Measurements from ENCODE around the gene GUCA2A.
A peak's percentile ranks its signal among the peaks of the same experiment; 100 is the strongest.

Gene GUCA2A

DNA sequence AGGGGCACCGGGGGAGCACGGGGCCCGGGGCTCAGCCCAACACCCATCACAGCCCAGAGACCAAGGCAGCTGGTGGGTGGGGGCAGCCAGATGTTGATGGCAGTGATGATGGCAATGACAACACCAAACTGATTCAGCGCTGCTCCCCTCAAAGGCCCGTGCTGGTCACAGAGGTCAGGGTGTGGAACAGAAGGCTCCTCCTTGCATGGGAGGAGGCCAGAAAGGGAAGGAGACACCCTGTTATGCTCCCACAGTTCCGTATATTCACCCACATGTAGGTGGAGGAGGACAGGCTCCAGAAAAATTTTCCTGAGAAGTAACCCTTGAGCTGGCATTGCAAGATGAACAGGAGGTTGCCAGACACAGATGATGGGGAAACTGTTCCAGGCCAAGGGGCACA, 10.9 kb downstream of the GUCA2A start:
- no peak for DNase-seq

DNA sequence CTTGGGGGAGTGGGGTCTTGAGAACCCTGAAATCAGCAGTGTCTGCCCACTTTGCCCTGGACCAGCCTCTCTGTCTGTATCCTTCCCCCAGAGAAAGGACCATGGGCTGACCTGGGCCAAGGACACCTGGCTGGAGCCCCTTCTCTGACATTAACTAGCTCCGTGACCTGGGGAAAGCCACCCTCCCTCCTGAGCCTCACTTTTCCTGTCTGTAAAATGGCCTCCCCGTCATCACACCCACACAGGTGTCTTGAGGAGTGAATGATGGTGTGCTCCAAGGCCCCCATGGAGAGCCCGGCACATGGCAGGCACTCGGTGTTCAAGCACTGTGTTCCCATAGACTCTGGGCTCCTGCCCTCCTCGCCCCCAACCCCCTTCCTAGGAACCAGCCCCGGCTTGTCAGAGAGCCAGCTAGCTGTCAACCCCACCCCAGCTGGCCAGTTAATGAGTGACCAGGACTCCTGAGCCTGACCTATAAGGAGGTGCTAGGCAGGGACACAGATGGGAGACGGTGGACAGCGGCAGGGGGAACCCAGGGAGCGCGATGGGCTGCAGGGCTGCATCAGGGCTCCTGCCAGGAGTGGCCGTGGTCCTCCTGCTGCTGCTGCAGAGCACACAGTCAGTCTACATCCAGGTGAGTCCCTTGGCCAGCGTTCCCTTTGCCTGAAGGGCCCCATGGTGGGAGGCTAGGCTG, 11.5 kb downstream of the GUCA2A start, which contains the start of gene GUCA2B:
GUCA2B (plus strand) TSS at position 504 of the 694 bp plus-strand sequence; CDS start at position 545, 41 bp downstream.
- no peak for DNase-seq

DNA sequence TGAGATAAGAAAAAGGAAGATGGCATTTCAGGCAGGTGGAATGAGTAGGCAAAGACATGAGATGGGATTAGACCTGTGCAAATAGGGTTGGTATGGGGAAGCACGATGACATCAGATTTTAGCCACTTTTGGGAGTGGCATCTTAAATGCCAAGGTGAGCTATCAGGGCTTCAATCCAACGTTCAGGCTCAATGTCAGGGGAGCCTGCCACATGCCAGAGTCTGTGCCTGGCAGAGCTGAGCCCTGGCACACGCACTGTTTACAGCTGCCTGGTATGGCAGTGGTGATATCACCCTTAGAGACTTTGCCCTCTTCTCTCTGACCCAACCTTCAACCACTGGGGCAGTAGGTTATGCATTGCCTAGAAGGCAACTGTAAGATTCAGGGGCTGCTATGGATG, 12.4 kb downstream of the GUCA2A start:
- DNase-seq: no peak

DNA sequence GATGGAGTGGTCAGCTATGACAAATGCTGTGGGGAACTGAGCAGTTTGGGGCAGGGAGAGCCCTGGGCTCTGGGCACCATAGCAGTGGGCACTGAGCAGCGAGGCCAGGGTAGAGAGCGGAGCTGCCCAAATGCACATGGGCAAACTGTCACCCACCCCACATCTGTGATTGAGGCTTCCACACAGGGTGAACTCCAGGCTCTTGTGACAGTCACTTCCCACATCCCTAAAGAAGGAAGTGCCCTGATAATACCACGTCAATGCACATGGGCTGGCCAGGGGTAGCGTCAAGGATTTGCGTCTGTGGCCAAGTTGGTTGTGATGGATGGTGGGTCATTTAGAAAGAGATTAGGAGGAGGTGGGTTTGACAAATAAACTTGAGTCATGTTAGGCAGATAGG, 13.9 kb downstream of the GUCA2A start:
- DNase-seq: peak; percentile 49 to 71 (median 66)

DNA sequence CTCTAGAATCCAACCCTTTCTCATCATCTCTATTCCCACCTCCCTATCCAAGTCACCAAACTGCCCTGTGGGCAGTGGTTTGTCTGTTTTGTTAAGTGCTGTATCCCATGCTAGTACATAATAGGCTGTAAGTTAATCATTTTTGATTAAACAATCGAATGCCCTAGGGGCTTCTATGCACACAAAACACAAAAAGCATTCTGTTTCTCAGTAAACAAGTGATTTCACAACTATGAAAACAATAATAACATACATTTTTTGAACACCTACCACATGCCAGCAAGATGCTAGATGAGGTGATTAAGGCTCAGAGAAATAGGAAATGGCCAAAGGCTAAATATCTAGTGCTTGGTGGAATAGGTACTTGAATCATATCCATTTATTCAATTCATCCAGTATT, 16.4 kb downstream of the GUCA2A start:
- no peak for DNase-seq

DNA sequence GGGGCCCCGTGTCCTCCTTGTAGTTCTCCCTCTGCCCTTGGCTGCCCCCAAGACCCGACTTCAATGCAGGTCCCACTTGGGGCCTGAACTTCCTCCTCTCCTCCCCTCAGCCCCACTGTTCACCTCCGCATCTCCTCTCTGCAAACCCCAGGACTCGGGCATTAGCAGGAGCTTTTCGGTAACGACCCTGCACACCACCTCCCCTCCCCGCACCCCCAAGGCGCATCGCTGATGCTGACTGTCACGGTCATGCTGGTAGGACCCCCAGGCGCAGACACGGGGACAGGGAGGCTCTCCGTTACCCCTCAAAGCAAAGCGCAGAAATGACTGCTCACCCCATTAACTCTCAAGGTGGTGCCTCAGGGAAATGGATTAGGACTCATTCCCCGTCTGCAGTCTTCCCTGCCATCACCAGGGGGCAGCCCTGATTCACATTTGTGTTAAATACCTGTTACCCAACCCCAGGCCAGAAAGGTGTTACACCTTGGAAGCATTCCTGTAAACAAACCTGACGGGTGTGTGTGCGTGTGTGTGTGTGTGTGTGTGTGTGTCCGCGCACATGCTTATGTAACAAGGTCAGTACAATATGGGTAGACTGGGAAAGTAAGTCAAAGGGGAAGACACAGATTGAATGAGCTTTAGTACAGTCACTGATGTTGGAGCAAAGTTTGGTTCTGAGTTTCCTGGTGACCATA, 17.8 kb downstream of the GUCA2A start:
- peak; percentile 59 to 72 (median 63) for DNase-seq

DNA sequence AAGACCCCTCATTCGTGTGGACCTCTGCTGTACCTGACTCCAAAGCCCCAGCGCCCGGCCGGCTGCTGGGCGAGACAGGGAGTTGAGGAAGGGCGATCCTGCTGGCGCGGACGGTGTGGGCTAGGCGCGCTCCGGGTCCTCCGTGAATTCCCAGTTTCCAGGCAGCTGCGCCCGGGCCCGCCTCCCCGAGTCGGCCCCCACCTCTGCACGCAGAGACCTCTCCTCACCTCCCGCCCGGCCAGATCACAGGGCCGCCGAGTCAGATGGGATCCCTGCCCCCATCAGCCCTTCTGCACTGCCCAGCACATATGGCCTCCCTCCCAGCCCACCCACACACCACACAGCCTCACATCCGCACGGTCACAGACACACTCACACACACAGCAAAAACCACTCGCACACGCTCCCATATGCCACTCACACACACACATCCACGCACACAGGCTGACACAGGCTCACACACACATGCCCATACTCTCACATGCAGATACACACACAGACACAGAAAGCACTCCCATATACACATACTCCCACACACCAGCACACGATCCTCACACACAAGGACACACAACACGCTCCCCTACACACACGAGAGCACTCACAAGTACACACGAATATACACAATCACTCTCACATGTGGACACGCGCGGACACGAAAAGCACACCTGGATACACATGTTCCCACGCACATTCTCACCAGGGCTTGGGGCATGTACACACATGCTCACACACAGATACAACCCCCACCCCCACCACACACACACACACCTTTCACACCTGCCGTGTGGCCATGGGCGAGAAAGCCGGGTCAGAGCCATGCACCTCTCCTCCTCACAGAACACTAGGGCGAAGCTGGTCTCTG, 18.6 kb downstream of the GUCA2A start:
- DNase-seq: peak in 1 of 4 experiments; percentile 15

DNA sequence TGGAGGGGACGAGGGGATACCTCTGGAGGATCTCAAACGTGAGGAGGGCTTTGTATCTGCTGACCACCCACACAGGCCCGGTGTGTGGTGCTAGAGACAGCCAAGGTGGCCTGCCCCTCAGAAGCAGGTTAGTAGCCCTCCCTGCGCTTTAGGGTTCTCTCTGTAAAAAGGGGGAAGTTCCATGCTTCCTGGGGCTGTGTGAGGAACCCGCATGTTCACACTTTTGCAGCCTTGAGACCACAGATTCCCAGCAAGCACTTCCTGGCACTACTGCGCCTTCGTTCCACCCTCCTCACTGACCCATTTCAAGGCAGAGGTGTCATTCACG, 19.2 kb downstream of the GUCA2A start:
- peak; percentile 13 to 52 (median 48) for DNase-seq

DNA sequence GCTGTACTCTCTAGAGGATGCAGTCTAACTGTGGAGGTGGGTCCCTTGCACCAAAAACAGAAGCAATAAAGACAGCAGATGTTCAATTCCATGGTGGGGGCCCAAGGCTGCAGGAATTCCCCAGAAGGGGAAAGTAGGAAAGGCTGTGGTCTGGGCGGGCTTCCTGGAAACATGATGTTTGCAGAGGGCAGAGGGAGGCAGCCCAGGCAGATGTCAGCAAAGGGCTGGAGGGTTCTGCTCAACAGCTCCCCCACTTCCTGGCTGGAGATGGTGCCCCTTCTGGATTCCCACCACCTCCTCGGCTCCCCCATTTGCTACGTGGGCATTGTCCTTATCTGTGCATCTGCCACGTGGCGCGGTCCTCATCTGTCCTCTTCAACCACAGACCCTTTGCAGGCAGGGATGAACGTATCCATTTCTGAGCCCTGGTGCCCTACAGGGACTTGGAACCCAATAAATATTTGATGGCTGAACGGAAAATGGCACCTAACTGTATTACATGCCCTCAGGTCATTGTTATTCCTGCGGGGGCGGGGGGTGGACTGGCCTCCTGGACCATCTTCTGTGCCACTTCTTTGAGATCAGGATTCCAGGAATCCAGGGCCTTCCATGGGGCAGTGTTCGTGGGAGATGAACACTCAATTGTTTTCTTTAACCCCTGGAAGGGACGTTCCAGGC, 19.7 kb downstream of the GUCA2A start:
- DNase-seq: no peak

DNA sequence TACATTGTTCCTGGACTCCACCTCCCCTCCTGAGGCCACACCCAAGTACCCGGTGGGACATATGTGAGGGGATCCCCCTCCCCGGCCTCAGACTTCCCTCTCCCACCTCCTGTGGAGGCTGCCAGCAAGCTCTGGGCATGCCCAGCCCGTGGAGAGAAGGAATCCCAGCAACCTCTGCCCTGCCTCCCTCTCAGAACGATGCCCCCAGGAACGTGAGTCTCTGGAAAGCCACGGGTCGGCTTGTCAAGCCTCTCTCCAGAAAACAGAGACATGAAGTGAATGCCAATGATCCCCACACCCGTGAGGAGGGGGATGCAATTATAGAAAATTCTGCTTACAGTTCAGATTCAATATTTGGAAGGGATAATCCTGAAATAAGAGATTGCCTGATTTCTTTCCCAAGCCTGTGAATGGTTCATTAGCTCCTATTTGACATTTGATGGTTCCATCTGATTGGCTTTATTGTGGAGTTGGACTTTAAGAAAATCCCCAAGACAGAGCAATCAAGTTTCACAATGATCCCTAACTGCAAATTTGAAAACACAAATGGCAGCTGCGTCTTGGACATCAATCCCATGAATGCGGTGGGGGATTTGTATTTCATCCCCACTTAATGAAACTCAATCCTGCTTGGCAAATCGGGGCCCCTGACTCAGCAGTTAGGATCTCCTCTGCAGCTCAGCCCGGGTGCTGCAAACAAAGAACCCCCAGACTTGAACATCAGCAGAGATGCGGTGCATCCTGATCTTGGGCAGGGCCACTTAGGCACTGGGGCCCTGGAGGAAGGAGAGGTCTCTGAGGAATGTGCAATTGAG, 20.4 kb downstream of the GUCA2A start:
- DNase-seq: no peak

DNA sequence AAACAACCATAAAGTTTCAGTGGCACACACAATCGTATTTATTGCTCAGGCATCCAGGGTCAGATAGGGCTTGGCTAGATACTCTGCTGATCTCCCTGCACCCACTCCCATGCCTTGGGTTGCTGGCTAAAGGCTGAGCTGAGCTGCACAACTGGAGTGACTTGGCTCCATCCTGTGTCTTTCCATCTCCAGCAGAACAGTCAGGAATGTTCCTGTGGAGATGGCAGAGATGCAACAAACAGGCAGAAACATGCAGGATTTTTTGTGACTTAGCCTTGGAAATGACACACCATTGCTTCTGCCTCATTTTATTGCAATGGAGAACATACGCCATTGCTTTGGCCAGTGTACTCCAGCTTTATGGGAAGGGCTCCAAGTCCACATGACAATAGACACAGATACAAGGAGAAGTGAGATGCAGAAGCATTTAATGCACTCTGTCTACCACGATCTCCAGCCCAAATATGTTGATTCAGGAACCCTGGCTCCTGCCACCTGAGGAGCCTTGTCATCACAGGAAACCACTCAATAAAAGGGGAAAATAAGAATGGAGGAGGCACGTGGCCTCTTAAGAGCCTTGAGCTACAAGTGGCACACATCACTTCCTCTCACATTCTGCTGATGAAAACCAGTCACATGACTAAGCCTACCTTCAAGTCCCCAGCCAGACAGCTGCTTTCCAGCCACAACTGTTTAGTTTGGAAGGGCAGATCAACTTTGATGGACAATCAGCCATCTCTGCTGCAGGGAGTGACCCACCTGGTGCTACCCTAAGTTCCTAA, 21.5 kb downstream of the GUCA2A start:
- DNase-seq: peak; percentile 40 to 55 (median 44)

DNA sequence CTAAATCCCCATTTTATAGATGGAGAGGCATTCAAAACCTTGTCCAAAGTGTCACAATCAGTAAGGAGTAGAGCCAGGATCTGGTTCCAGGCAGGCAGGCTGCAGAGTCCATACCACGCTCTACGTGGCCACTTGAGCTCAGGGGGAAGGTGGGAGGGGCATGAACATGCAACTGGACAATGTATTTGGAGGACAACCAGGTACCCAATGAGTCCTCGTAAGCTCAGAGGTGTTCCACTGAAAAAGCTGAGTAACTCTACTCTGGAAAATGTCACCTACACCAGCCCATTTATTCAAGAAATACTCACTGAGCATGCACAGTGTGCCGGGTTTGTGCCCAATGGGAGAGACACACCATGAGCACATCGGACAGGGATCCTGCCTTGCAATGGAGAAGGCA, 22.6 kb downstream of the GUCA2A start:
- DNase-seq: no peak

DNA sequence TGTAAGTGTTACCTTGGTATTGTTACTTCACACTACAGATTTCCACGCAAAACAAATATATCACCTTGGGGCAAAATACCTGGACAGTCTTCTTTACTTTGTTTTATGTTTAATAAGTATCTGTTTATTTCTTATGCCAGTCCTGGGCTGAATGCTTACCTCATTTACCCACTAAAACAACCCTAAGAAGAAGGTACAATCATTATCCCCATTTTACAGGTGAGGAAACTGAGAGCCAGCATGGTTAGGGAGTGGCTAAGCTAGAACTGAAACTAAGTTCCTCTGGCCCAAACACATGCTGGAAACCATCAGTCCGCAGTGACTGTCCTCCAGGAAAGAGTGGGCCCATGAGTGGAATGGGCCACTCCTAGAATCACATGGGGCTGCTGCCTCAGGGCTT, 24.4 kb downstream of the GUCA2A start:
- DNase-seq: no peak

DNA sequence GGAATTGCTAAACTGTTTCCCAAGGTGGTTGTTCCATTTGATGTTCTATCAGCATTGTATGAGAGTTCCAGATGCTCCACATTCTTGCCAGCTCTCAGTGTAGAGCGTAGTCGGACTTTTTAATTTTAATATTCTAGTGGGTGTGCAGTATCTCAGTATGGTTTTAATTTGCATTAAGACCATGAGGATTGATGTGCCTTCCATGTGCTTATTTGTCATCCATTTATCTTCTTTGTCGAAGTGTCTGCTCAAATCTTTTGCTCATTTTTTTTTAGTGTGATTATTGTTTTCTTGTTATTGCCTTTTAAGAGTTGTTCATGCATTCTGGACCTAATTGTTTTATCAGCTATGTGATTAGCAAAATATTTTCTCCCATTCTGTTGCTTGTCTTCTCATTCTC, 25.1 kb downstream of the GUCA2A start:
- DNase-seq: no peak

DNA sequence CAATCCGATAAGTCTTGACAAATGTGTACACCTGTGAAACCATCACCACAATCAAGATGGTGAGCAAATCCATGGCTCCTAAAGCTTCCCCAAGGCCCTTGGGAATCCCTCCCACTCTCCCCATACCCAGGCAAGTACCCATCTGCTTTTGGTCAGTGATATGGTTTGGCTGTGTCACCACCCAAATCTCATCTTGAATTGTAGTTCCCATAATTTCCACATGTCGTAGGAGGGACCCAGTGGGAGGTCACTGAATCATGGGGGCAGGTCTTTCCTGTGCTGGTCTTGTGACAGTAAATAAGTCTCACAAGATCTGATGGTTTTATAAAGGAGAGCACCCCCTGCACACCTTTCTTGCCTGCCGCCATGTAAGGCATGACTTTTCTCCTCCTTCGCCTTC, 26.0 kb downstream of the GUCA2A start:
- DNase-seq: peak in 3 of 4 experiments; percentile 14 to 17 (median 14)

DNA sequence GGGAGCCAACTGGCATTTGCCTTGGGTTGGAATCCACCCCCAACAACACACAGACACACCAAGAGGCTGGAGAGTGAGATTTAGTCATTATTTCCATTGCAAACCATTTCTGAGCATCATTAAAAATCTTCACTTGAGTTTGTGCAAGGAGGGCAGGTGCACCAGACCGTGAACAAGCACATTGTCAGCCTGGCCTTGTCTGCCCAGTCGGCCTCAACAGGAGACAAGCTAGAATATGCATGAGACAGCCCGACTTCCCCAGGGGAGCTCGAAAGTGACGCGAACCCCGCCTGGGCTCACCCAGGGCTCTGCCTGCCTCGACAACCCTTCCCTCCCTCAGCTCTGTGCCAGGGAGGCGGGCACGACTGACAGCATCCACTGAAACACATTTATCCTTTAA, 26.8 kb downstream of the GUCA2A start:
- DNase-seq: no peak

DNA sequence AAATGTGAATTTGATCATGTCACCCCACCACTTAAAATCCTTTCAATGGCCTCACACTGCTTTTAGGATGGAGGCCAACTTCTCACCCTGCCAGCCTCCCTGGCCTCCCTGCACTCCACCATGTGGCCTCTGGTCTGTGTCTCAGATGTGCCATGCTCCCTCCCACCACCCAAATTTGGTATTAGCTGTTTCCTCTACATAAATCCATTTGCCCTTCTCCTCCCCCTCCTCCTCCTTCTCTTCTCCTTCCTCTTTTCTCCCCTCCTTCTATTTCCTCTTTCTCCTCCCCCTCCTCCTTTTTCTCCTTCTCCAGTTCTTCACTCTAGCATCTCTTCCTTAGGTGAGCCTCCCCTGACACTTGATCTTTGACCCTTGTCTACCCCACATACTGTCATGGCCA, 28.1 kb downstream of the GUCA2A start:
- DNase-seq: peak in 1 of 4 experiments; percentile 11

DNA sequence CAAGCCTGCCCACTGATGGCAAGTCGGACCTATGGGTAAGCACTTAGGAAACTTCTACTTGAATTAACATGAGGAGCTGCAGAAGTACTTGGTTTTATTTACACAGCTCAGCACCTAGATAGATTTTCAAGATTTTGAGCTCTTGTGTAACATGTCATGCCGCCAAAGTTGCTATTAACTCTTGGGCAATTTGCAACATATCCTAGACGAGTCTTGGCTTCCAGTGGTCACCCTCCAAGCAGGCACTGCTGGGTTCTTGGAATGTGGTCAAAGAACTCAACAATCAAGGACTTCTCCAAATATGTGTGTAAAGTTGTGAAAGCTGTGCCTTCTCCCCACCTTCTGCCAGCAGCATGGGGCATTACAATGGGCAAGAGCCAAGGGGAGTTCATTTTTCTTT, 29.1 kb downstream of the GUCA2A start:
- DNase-seq: no peak

DNA sequence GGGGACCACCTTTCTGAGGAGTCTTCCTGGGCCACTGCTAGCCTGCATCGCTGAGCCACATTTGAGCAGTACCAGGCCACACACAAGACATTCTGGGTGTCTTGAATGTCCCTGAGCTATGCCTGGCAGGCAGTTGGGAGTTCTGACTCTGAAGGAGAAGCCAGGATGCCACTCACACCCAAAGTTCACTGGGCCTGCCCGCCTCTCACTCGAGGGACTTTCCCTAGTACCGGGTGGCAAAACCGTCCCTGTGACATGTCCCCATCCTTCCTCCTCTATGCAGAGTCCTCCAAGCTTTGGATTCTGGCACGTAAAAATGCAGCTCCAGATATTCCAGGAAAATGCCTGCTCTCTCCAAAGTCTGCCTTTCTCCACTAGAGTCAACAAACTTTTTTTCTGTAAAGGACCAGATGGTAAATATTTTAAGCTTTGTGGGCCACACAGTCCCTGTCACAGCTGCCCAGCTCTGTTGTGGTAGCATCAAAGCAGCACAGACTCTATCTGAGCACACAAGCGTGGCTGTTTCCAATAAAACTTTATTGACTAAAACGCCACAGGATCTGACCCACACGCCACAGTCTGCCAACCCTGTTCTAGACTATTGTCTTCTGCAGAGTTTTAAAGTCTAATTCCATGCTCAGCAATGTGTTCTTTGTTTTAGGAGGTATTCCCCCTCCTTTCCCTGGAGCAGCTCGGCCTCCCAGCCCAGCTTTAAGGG, 30.6 kb downstream of the GUCA2A start:
- no peak for DNase-seq

DNA sequence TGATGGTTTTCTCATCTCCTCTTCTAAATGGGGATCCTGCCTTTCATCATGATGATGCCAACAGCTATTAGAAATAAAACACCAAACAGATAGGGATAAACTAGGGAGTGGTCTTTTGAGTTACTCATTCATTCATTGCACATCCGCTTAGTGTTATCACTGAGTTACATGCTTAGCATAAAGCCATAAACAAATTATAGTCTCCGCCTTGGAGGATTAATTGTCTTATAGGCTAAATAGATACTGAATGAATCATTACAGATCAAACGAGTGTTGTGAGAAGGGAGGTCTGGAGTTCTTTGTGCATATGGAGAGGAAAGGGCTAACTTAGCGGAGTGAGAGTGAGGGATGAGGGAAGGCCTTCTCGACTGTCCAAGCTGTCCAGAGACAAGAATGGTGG, 31.2 kb downstream of the GUCA2A start:
- DNase-seq: no peak
